Measurements from ENCODE around the gene NR4A1.

NR4A1 gene

DNA sequence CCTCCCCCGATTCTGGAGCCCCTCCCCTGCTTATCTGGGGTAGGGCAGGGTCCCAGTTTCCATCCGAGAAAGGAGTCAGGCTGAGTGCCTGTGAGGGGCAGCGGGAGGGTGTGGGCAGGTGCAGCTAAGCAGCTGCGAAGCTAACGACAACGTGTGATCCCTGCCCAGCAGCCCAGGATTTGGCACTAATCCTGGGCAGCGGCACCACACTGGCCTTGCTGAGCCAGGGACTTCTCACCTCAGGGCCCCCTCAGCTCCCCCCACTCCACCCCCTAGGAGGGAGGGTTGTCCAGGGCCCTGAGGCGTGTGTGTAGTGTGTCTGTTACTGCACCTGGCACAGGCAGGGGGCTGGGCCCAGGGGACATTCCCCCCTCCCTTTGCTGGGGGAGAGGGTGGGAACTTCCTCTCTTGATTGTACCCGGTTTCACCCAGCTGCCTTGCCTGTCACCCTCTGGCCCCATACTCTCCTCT is 30.1 kb downstream of the NR4A1 start:
- H3K4me3 ChIP-seq (ENCODE audit: low read length) = no peak overlapping the region
- TF ChIP-seq, protein P1, sequence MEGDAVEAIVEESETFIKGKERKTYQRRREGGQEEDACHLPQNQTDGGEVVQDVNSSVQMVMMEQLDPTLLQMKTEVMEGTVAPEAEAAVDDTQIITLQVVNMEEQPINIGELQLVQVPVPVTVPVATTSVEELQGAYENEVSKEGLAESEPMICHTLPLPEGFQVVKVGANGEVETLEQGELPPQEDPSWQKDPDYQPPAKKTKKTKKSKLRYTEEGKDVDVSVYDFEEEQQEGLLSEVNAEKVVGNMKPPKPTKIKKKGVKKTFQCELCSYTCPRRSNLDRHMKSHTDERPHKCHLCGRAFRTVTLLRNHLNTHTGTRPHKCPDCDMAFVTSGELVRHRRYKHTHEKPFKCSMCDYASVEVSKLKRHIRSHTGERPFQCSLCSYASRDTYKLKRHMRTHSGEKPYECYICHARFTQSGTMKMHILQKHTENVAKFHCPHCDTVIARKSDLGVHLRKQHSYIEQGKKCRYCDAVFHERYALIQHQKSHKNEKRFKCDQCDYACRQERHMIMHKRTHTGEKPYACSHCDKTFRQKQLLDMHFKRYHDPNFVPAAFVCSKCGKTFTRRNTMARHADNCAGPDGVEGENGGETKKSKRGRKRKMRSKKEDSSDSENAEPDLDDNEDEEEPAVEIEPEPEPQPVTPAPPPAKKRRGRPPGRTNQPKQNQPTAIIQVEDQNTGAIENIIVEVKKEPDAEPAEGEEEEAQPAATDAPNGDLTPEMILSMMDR (IDR thresholded peaks at IDR 0.05; ENCODE audit: insufficient read depth, low read depth, low read length, missing control alignments) = no peak
- no peak for DNase-seq (ENCODE audit: low read depth)

DNA sequence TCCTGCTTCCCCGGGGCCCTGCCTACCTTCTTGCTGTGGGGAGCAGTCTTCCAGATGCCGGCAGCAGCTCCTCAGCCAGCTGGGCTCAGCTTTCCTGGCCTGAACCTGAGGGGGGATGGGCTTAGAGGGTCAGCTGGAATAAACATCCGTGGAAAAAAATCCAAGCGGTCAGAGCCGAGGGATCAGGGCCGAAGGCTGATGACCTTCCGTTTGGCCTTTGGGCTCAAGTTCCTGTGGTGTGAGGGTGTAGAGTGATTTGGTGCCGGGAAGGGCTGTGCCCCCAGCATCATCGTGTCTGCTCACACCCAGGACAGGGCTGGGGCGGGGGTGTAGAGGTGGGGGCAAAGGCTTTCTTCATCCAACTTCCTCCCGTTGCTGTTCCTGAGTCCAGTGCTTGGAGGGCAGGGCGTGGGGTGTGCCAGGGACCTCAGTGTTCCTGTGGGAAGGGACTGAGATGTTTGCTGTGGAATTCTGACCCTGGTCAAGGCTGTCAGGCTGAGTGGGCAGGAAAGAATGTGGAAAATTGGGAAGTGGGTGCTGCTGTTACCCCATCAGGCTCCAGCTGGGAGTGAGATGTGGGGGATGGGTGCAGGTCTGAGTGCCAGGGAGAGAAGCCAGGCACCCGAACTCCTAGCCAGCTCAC is 30.9 kb downstream of the NR4A1 start:
- TF ChIP-seq, protein P1 (IDR thresholded peaks at IDR 0.05; ENCODE audit: insufficient read depth, low read depth, low read length, missing control alignments) = no peak
- no peak for DNase-seq (ENCODE audit: low read depth)
- H3K4me3 ChIP-seq (ENCODE audit: low read length) = no peak overlapping the region

DNA sequence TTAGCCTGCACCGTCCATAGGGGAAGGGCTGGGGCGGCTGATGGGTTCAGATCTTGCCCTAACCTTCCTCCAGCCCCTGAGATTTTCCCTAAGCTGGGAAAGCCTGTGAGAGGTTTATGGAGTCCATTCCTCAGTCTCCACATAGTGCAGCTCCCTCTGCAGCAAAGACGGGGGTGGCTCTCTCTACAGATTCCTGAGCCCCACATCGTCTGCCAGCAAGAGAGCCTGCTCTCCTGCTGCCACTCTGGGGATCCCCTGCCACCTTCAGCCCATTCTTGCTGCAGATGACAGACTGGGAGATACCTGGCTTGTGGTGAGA is 31.4 kb downstream of the NR4A1 start:
- TF ChIP-seq, protein P1 (IDR thresholded peaks at IDR 0.05; ENCODE audit: insufficient read depth, low read depth, low read length, missing control alignments) = no peak
- DNase-seq (ENCODE audit: low read depth) = no peak
- H3K4me3 ChIP-seq (ENCODE audit: low read length) = no peak overlapping the region

DNA sequence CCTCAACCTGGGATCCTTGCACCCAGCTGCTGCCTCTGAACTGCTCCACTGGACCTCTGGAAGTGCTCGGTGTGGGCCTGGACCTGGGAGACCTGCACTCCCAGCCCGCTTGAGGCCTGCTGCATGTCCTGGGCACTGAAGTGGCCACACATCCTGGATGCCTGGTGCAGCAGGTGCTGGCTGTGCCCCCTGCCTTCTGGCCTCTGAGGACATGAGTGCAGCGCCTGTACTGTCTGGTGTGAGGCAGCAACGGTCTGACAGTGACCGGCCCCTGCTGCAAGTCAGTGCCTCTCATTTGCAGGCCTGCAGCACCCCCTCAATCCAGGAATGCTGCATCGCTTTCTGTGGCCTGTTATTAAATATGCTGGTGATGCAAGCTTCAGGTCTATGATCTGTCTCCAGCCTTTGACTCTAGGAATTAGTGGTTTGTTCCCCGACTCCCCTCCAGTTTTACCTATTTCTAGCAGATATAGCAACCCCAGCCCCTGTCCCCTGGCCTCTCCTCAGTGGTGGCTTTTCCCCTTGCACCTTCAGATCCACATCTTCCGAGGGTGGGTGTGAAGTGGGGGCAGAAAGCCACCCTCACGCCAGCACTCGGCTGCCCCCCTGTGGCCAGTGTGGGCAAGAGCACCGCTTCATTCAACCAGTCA is 31.9 kb downstream of the NR4A1 start:
- peak; percentile 41 for DNase-seq (ENCODE audit: low read depth)
- no peak overlapping the region for H3K4me3 ChIP-seq (ENCODE audit: low read length)
- TF ChIP-seq, protein P1 (IDR thresholded peaks at IDR 0.05; ENCODE audit: insufficient read depth, low read depth, low read length, missing control alignments) = peak; percentile 99

DNA sequence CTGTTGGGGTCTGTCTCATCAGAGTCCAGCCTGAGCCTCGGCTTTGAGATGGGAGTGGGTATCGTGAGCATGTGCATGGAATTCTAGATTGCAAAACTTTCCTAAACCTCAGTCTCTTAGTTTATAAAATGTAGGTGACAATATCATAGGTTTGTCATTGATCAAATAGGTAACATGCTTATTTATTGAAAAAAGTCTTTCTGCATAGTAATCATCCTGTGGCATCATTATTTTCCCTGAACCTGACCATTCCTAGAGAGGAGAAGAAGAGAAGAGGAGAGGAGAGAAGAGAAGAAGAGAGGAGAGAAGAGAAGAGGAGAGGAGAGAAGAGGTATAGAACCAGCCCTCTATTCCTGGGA is 32.4 kb downstream of the NR4A1 start:
- no peak overlapping the region for H3K4me3 ChIP-seq (ENCODE audit: low read length)
- no peak for DNase-seq (ENCODE audit: low read depth)
- TF ChIP-seq, protein P1 (IDR thresholded peaks at IDR 0.05; ENCODE audit: insufficient read depth, low read depth, low read length, missing control alignments) = no peak

DNA sequence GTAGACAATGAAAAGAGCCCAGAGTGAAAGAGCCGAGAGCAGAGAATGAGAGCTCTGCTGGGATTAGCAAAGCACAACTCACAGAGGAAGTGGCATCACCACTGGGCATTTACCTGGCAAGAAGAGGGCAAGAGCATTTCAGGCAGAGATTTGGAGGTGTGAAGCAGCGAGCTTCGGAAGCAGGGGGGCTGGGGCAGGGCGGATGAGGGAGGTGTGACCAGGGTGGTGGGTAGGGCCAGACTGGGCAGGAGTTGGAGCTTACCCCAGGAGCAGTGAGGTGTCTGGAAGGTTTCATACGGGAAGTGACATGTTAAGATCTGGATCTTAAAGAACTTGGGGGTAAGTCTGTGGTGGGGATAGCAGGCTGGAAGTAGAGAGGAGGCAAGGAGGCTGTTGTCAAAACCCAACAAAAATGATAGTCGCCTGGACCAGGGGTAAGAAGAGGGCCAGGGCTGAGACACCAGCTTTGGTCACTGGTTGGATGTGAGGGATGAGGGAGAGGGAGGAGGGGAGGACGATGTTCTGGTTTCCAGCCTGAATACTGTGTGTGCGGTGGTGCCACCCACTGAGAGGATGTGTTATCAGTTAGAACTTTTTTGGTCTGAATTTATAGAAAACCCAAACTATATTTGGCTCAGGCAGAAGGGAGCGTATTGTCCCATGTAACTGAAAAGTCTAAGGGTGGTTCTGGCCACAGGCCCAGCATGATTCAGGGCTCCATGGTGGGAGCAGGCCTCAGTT is 33.4 kb downstream of the NR4A1 start:
- TF ChIP-seq, protein P1 (IDR thresholded peaks at IDR 0.05; ENCODE audit: insufficient read depth, low read depth, low read length, missing control alignments) = no peak
- no peak overlapping the region for H3K4me3 ChIP-seq (ENCODE audit: low read length)
- DNase-seq (ENCODE audit: low read depth) = no peak
